ENCODE measurements around the gene DGKB. TPM values are rescaled to one million over a fixed set of nuclear protein-coding genes. Genes with fewer than 3 reads are reported as not detected.

Gene DGKB
- polyA plus RNA-seq, 1 of the 3 experiments (the other 2 are of a cell fraction): 2.1 TPM

GRCh38 chr7:14229047-14229446, 673.5 kb downstream of the DGKB start:
- H3K4me2 ChIP-seq: no peak overlapping the region
- TF ChIP-seq IRF3 (IDR thresholded peaks at IDR 0.05; ENCODE audit: low read depth, low read length) (no peak), CTCF (IDR thresholded peaks at IDR 0.05) (no peak), RCOR1 (IDR thresholded peaks at IDR 0.05; ENCODE audit: low read length) (no peak), YY1 (IDR thresholded peaks at IDR 0.05; ENCODE audit: low read depth) (no peak), MAX (IDR thresholded peaks at IDR 0.05; ENCODE audit: low read depth) (no peak), TCF12 (IDR thresholded peaks at IDR 0.05) (no peak), FOXJ3 (CRISPR knock-in tag; IDR thresholded peaks at IDR 0.05) (no peak), RAD21 (IDR thresholded peaks at IDR 0.05; ENCODE audit: low read length) (no peak), ELF1 (IDR thresholded peaks at IDR 0.05) (no peak), MXI1 (IDR thresholded peaks at IDR 0.05; ENCODE audit: low read depth, low read length) (no peak), NRF1 (IDR thresholded peaks at IDR 0.05; ENCODE audit: low read depth, low read length) (no peak), FOXM1 (IDR thresholded peaks at IDR 0.05; ENCODE audit: low read depth) (no peak), REST (IDR thresholded peaks at IDR 0.05; ENCODE audit: low read depth, low read length) (no peak), TEAD4 (IDR thresholded peaks at IDR 0.05; ENCODE audit: borderline replicate concordance, insufficient read depth) (no peak), GABPA (IDR thresholded peaks at IDR 0.05; ENCODE audit: low read depth) (no peak), CHD2 (IDR thresholded peaks at IDR 0.05; ENCODE audit: low read length, partially characterized antibody) (no peak), EZH2phosphoT487 (IDR thresholded peaks at IDR 0.05; ENCODE audit: borderline replicate concordance, low read depth) (no peak), TAF1 (IDR thresholded peaks at IDR 0.05; ENCODE audit: borderline replicate concordance, low read depth, low read length) (no peak), ZBTB33 (IDR thresholded peaks at IDR 0.05; ENCODE audit: borderline replicate concordance, low read depth) (no peak), SIN3A (IDR thresholded peaks at IDR 0.05; ENCODE audit: borderline replicate concordance, low read depth, low read length) (no peak)
- H3F3A ChIP-seq (replicated peaks; ENCODE audit: insufficient read depth): no peaks in the 10 kb centered on the region
- H3K9me2 ChIP-seq: no peaks in the 10 kb centered on the region
- no peak overlapping the region for H2AFZ ChIP-seq (ENCODE audit: low read depth)
- H3K79me2 ChIP-seq (ENCODE audit: insufficient read depth): no peaks in the 10 kb centered on the region
- ChIA-PET CTCF (no interaction called here), POLR2A (no interaction called here)
- no peak overlapping the region for H3K4me3 ChIP-seq (ENCODE audit: low read depth in 2 of 2, low read length in 1 of 2)
- no peaks in the 10 kb centered on the region for H3K27me3 ChIP-seq (ENCODE audit: insufficient read depth)
- H3K9me3 ChIP-seq: no peaks in the 10 kb centered on the region
- no peaks in the 10 kb centered on the region for H4K20me1 ChIP-seq (ENCODE audit: insufficient read depth)
- no peaks in the 10 kb centered on the region for H3K36me3 ChIP-seq (replicated peaks in 1 of 2; ENCODE audit: control insufficient read depth in 1 of 2, insufficient read depth in 2 of 2, low read length in 1 of 2)
- peaks cover 7 to 9% of the 10 kb centered on the region in 2 experiments; a peak in 3 of 4 replicates for H3K4me1 ChIP-seq (ENCODE audit: control insufficient read depth in 1 of 2, insufficient read depth in 2 of 2, low read depth in 1 of 2, low read length in 1 of 2)
- no peak for DNase-seq
- H3K27ac ChIP-seq (ENCODE audit: low read depth in 2 of 2, low read length in 1 of 2): no peak overlapping the region
- H3K9ac ChIP-seq: no peak overlapping the region

Measured in SK-N-SH (cell line).